HEK293 (cell line): ENCODE data around the gene TMEM233.

Source experiments
- CTCF ChIA-PET: fragments of 350-600 bp; formaldehyde crosslinking; extraction: SDS; loops from one replicate; lab custom pipeline; 2021; ENCODE audit warnings: antibody characterized with exemption; lab: Yijun Ruan, JAX
- POLR2A ChIA-PET: fragments of 300-600 bp; formaldehyde crosslinking; extraction: SDS; loops from one replicate; lab custom pipeline; 2020; ENCODE audit warnings: antibody characterized with exemption, inconsistent platforms; lab: Yijun Ruan, JAX
- H3K27ac ChIP-seq: fragments of 200-500 bp; sonication (Bioruptor generic); 2 replicates; pipeline ENCODE4 v1.5.1; 2014; ENCODE audit warnings: low read depth, low read length, control low read depth, inconsistent platforms; ENCODE audit errors: extremely low read depth
- H3K36me3 ChIP-seq, 2 experiments: fragments of 200-500 bp in 1 of 2; sonication (Bioruptor generic) in 1 of 2; 1 replicate in 1 of 2; 2 replicates in 1 of 2; pipeline ENCODE4 v1.5.1; 2014 to 2017; ENCODE audit warnings: inconsistent platforms in 2 of 2, low read length in 2 of 2; ENCODE audit not compliant: control insufficient read depth in 2 of 2, insufficient read depth in 1 of 2
- H3K4me1 ChIP-seq: fragments of 200-500 bp; sonication (Bioruptor generic); 2 replicates; pipeline ENCODE4 v1.5.1; 2014; ENCODE audit warnings: mild to moderate bottlenecking, low read length, inconsistent platforms; ENCODE audit not compliant: control insufficient read depth, insufficient read depth
- H3K4me3 ChIP-seq: 2 replicates; pipeline ENCODE4 v1.5.1; 2011; ENCODE audit warnings: low read depth, mild to moderate bottlenecking, control low read depth, low read length, moderate library complexity
- H3K9me3 ChIP-seq: fragments of 200-500 bp; sonication (Bioruptor generic); 2 replicates; pipeline ENCODE4 v1.5.1; 2014; ENCODE audit warnings: low read depth, low read length, inconsistent platforms; ENCODE audit not compliant: control insufficient read depth, insufficient read depth
- GLIS1 ChIP-seq: fragments of 450-650 bp; formaldehyde crosslinking; IDR thresholded peaks from 2 replicates; pipeline ENCODE4 v1.5.1; 2016; ENCODE audit warnings: missing biosample characterization, missing genetic modification characterization
- KLF7 ChIP-seq: fragments of 450-650 bp; formaldehyde crosslinking; IDR thresholded peaks from 2 replicates; pipeline ENCODE4 v1.5.1; 2016; ENCODE audit warnings: missing biosample characterization, missing genetic modification characterization, borderline replicate concordance
- MZF1 ChIP-seq: fragments of 450-650 bp; formaldehyde crosslinking; IDR thresholded peaks from 2 replicates; pipeline ENCODE4 v1.5.1; 2017; ENCODE audit warnings: missing biosample characterization, missing genetic modification characterization, borderline replicate concordance
- OVOL3 ChIP-seq: fragments of 450-650 bp; formaldehyde crosslinking; IDR thresholded peaks from 2 replicates; pipeline ENCODE4 v1.5.1; 2016; ENCODE audit warnings: missing biosample characterization, missing genetic modification characterization
- PBX3 ChIP-seq: sonication (generic); formaldehyde crosslinking; IDR thresholded peaks from 2 replicates; pipeline ENCODE4 v1.8.1; 2022; ENCODE audit warnings: mild to moderate bottlenecking, moderate library complexity, missing genetic modification reagents
- ZBTB20 ChIP-seq: fragments of 450-650 bp; formaldehyde crosslinking; IDR thresholded peaks from 2 replicates; pipeline ENCODE4 v1.5.1; 2016; ENCODE audit warnings: missing biosample characterization, missing genetic modification characterization
- ZBTB21 ChIP-seq: fragments of 450-650 bp; formaldehyde crosslinking; IDR thresholded peaks from 2 replicates; pipeline ENCODE4 v1.5.1; 2017; ENCODE audit warnings: missing biosample characterization, missing genetic modification characterization
- ZBTB49 ChIP-seq: fragments of 450-650 bp; formaldehyde crosslinking; IDR thresholded peaks from 2 replicates; pipeline ENCODE4 v1.5.1; 2016; ENCODE audit warnings: missing biosample characterization, missing genetic modification characterization, low read depth
- ZFP37 ChIP-seq: fragments of 450-650 bp; formaldehyde crosslinking; IDR thresholded peaks from 2 replicates; pipeline ENCODE4 v1.5.1; 2016; ENCODE audit warnings: missing biosample characterization, missing genetic modification characterization
- ZNF26 ChIP-seq: fragments of 450-650 bp; formaldehyde crosslinking; IDR thresholded peaks from 2 replicates; pipeline ENCODE4 v1.5.1; 2016; ENCODE audit warnings: missing biosample characterization, missing genetic modification characterization
- ZNF274 ChIP-seq, 2 experiments: fragments of 200-500 bp in 1 of 2; fragments of 450-650 bp in 1 of 2; sonication (Bioruptor generic) in 1 of 2; formaldehyde crosslinking in 1 of 2; IDR thresholded peaks; 2 replicates each; pipeline versions ENCODE4 v1.5.1 to v1.6.1; 2014 to 2016; ENCODE audit warnings: borderline replicate concordance in 1 of 2, inconsistent platforms in 1 of 2, low read length in 1 of 2, missing biosample characterization in 1 of 2, missing genetic modification characterization in 1 of 2
- ZNF280C ChIP-seq: fragments of 450-650 bp; formaldehyde crosslinking; IDR thresholded peaks from 2 replicates; pipeline ENCODE4 v1.5.1; 2016; ENCODE audit warnings: missing biosample characterization, missing genetic modification characterization
- ZNF324 ChIP-seq: fragments of 450-650 bp; formaldehyde crosslinking; IDR thresholded peaks from 2 replicates; pipeline ENCODE4 v1.5.1; 2016; ENCODE audit warnings: missing biosample characterization, missing genetic modification characterization
- ZNF335 ChIP-seq: fragments of 450-650 bp; formaldehyde crosslinking; conservative IDR thresholded peaks from 2 replicates; pipeline ENCODE4 v1.5.1; 2016; ENCODE audit warnings: missing biosample characterization, missing genetic modification characterization
- ZNF341 ChIP-seq: fragments of 450-650 bp; formaldehyde crosslinking; IDR thresholded peaks from 2 replicates; pipeline ENCODE4; 2016; ENCODE audit warnings: low read depth, missing biosample characterization, missing genetic modification characterization
- ZNF350 ChIP-seq: fragments of 450-650 bp; formaldehyde crosslinking; IDR thresholded peaks from 2 replicates; pipeline ENCODE4 v1.5.0; 2017; ENCODE audit warnings: missing biosample characterization, mild to moderate bottlenecking, missing genetic modification characterization
- ZNF354C ChIP-seq: fragments of 450-650 bp; formaldehyde crosslinking; IDR thresholded peaks from 2 replicates; pipeline ENCODE4 v1.5.1; 2016; ENCODE audit warnings: missing biosample characterization, missing genetic modification characterization, low read depth, borderline replicate concordance
- ZNF404 ChIP-seq: fragments of 450-650 bp; formaldehyde crosslinking; IDR thresholded peaks from 2 replicates; pipeline ENCODE4 v1.5.1; 2017; ENCODE audit warnings: missing biosample characterization, missing genetic modification characterization
- ZNF529 ChIP-seq: fragments of 450-650 bp; formaldehyde crosslinking; IDR thresholded peaks from 2 replicates; pipeline ENCODE4 v1.5.1; 2017; ENCODE audit warnings: missing genetic modification characterization, missing biosample characterization; ENCODE audit not compliant: insufficient replicate concordance
- ZNF670 ChIP-seq: fragments of 450-650 bp; formaldehyde crosslinking; IDR thresholded peaks from 2 replicates; pipeline ENCODE4 v1.5.1; 2016; ENCODE audit warnings: missing biosample characterization, missing genetic modification characterization, low read depth
- ZSCAN16 ChIP-seq: fragments of 450-650 bp; formaldehyde crosslinking; IDR thresholded peaks from 2 replicates; pipeline ENCODE4 v1.5.1; 2016; ENCODE audit warnings: missing biosample characterization, missing genetic modification characterization
- ZSCAN5A ChIP-seq: fragments of 450-650 bp; formaldehyde crosslinking; IDR thresholded peaks from 2 replicates; pipeline ENCODE4 v1.5.1; 2016; ENCODE audit warnings: missing biosample characterization, missing genetic modification characterization
- ZXDB ChIP-seq: fragments of 450-650 bp; formaldehyde crosslinking; IDR thresholded peaks from 2 replicates; pipeline ENCODE4 v1.5.1; 2016; ENCODE audit warnings: missing biosample characterization, missing genetic modification characterization

Gene TMEM233

GRCh38 chr12:119546340-119546739, 47.2 kb upstream of the TMEM233 start:
- H3K4me3 ChIP-seq: no peak overlapping the region
- no peak for TF ChIP-seq ZNF670 (tag by site-specific recombination)
- TF ChIP-seq ZNF26 (tag by site-specific recombination): no peak
- TF ChIP-seq OVOL3 (tag by site-specific recombination): no peak
- no peak for TF ChIP-seq ZBTB21 (tag by site-specific recombination)
- TF ChIP-seq ZNF274 (IDR thresholded peaks at IDR 0.05; ENCODE audit: low read length): no peak
- TF ChIP-seq ZNF274 (tag by site-specific recombination; IDR thresholded peaks at IDR 0.05; ENCODE audit: borderline replicate concordance): no peak
- no peak for TF ChIP-seq PBX3 (CRISPR knock-in tag)
- TF ChIP-seq, all 188 proteins: peak for 0
- ChIA-PET POLR2A (no interaction called here), CTCF (interaction anchor here (0.6 to 6.6 kb wide), 5 partner anchors 23 to 1141 kb away, joined by 3 to 61 read pairs (median 4); no protein-coding TSS in a partner anchor)
- Histone ChIP-seq H3K36me3 (no peaks in the 10 kb centered on the region), H3K9me3 (no peaks in the 10 kb centered on the region), H3K4me1 (no peaks in the 10 kb centered on the region), H3K27ac (no peak overlapping the region)

GRCh38 chr12:119547001-119547400, 46.6 kb upstream of the TMEM233 start:
- ChIA-PET POLR2A (no interaction called here), CTCF (interaction anchor here (0.6 to 6.6 kb wide), 4 partner anchors 23 to 1141 kb away, joined by 3 to 61 read pairs (median 4); no protein-coding TSS in a partner anchor)
- H3K36me3 ChIP-seq: no peaks in the 10 kb centered on the region
- H3K4me1 ChIP-seq: no peaks in the 10 kb centered on the region
- no peak for TF ChIP-seq ZNF324 (tag by site-specific recombination)
- TF ChIP-seq ZNF335 (tag by site-specific recombination): no peak
- TF ChIP-seq ZNF354C (tag by site-specific recombination): no peak
- H3K4me3 ChIP-seq: no peak overlapping the region
- H3K27ac ChIP-seq: no peak overlapping the region
- H3K9me3 ChIP-seq: no peaks in the 10 kb centered on the region

- no peak overlapping the region for H3K27ac ChIP-seq
- POLR2A ChIA-PET: no interaction called here
- no peaks in the 10 kb centered on the region for H3K36me3 ChIP-seq
- no peaks in the 10 kb centered on the region for H3K4me1 ChIP-seq
- CTCF ChIA-PET: no interaction called here
- H3K4me3 ChIP-seq: no peak overlapping the region
- no peaks in the 10 kb centered on the region for H3K9me3 ChIP-seq
- TF ChIP-seq GLIS1 (tag by site-specific recombination) (no peak), OVOL3 (tag by site-specific recombination) (no peak), ZNF280C (tag by site-specific recombination) (no peak), ZBTB49 (tag by site-specific recombination) (no peak), ZNF350 (tag by site-specific recombination) (no peak), ZXDB (tag by site-specific recombination) (no peak), KLF7 (tag by site-specific recombination) (no peak), MZF1 (tag by site-specific recombination) (no peak), ZSCAN16 (no peak), ZSCAN5A (tag by site-specific recombination) (no peak), ZNF404 (tag by site-specific recombination) (no peak), ZNF341 (no peak), ZNF529 (no peak), ZFP37 (tag by site-specific recombination) (no peak), ZBTB20 (tag by site-specific recombination) (no peak)
Measured at GRCh38 chr12:119556854-119557253, 36.7 kb upstream of the TMEM233 start.
